ENCODE measurements around the gene CSF2RB. TPM values are rescaled to one million over a fixed set of nuclear protein-coding genes. Genes with fewer than 3 reads are reported as not detected.

CSF2RB gene
- total and polyA plus RNA-seq, 2 of the 13 experiments (the other 11 are each of a cell fraction or from before 2014, with no cell fraction given): not detected

- TF ChIP-seq HOXD1 (CRISPR knock-in tag; IDR thresholded peaks at IDR 0.05) (no peak), MEIS1 (CRISPR knock-in tag; IDR thresholded peaks at IDR 0.05; ENCODE audit: borderline replicate concordance) (no peak), NPAS2 (CRISPR knock-in tag; IDR thresholded peaks at IDR 0.05; ENCODE audit: borderline replicate concordance) (no peak), ZFP1 (CRISPR knock-in tag; IDR thresholded peaks at IDR 0.05) (no peak), ZNF770 (CRISPR knock-in tag; IDR thresholded peaks at IDR 0.05) (no peak), RCOR2 (CRISPR knock-in tag; IDR thresholded peaks at IDR 0.05) (no peak), CSRNP1 (CRISPR knock-in tag; IDR thresholded peaks at IDR 0.05) (no peak), NFIC (IDR thresholded peaks at IDR 0.05; ENCODE audit: low read length) (no peak), TBX3 (IDR thresholded peaks at IDR 0.05; ENCODE audit: borderline replicate concordance) (no peak), ZNF543 (CRISPR knock-in tag; IDR thresholded peaks at IDR 0.05) (no peak), ZNF570 (CRISPR knock-in tag; IDR thresholded peaks at IDR 0.05; ENCODE audit: borderline replicate concordance) (no peak), GLI4 (CRISPR knock-in tag; IDR thresholded peaks at IDR 0.05; ENCODE audit: borderline replicate concordance) (no peak), SAP130 (CRISPR knock-in tag; IDR thresholded peaks at IDR 0.05; ENCODE audit: low read depth) (peak; percentile 57), SMARCE1 (IDR thresholded peaks at IDR 0.05; ENCODE audit: borderline replicate concordance) (no peak), ZNF331 (CRISPR knock-in tag; IDR thresholded peaks at IDR 0.05) (peak; percentile 48; the same call in 1 of the 2 replicates), POLR2G (IDR thresholded peaks at IDR 0.05; ENCODE audit: low read depth, low read length) (no peak), ESRRA (CRISPR knock-in tag; IDR thresholded peaks at IDR 0.05; ENCODE audit: low read depth) (no peak), KDM2A (CRISPR knock-in tag; IDR thresholded peaks at IDR 0.05; ENCODE audit: borderline replicate concordance, low read depth) (peak; percentile 81; the same call in 1 of the 2 replicates), SP5 (CRISPR knock-in tag; IDR thresholded peaks at IDR 0.05; ENCODE audit: borderline replicate concordance, low read depth) (peak; percentile 87), CBFB (CRISPR knock-in tag; IDR thresholded peaks at IDR 0.05) (no peak), ZNF615 (CRISPR knock-in tag; IDR thresholded peaks at IDR 0.05; ENCODE audit: borderline replicate concordance) (no peak), RBM22 (optimal IDR thresholded peaks at IDR 0.05; ENCODE audit: low read length) (no peak), HHEX (CRISPR knock-in tag; IDR thresholded peaks at IDR 0.05) (no peak), NAIF1 (CRISPR knock-in tag; IDR thresholded peaks at IDR 0.05; ENCODE audit: borderline replicate concordance) (no peak)
- TF ChIP-seq, protein P1, sequence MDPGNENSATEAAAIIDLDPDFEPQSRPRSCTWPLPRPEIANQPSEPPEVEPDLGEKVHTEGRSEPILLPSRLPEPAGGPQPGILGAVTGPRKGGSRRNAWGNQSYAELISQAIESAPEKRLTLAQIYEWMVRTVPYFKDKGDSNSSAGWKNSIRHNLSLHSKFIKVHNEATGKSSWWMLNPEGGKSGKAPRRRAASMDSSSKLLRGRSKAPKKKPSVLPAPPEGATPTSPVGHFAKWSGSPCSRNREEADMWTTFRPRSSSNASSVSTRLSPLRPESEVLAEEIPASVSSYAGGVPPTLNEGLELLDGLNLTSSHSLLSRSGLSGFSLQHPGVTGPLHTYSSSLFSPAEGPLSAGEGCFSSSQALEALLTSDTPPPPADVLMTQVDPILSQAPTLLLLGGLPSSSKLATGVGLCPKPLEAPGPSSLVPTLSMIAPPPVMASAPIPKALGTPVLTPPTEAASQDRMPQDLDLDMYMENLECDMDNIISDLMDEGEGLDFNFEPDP (CRISPR knock-in tag; conservative IDR thresholded peaks at IDR 0.05): no peak
- TF ChIP-seq, protein P2, sequence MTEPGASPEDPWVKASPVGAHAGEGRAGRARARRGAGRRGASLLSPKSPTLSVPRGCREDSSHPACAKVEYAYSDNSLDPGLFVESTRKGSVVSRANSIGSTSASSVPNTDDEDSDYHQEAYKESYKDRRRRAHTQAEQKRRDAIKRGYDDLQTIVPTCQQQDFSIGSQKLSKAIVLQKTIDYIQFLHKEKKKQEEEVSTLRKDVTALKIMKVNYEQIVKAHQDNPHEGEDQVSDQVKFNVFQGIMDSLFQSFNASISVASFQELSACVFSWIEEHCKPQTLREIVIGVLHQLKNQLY (CRISPR knock-in tag; IDR thresholded peaks at IDR 0.05): no peak
Observed at GRCh38 chr22:36977947-36978660, 64.7 kb downstream of the CSF2RB start (continued).

Measured in HepG2 (cell line).